ENCODE results near the gene ELOVL5. TPM values are rescaled to one million over a fixed set of nuclear protein-coding genes. Genes with fewer than 3 reads are reported as not detected.

The ELOVL5 gene
- polyA plus RNA-seq, 3 donors: 44.7 to 97.1 (median 69.5) TPM

DNA sequence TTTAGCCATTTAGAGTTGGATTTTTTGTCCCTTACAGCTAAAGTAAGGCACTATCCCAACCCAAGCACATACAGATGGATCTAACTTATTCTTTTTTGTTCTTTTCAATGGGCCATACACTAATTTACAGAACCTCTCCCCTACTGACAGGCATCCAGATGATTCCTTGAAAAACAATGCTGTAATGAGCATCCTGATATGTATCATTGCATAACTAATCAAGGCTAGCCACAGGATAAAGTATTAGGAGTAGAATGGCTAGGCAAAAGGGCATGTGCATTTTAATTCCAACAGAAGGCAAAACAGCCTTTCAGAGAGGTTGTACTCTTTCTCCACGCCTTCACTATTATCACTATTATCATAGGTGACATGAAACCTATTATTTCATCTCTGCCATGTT, 54.1 kb downstream of the ELOVL5 start:
- peaks cover 25 to 54% of the 10 kb centered on the region in 2 donors for H3K36me3 ChIP-seq (replicated peaks in 1 of 2; ENCODE audit: control insufficient read depth in 1 of 2, insufficient read depth in 2 of 2, low read length in 2 of 2)
- H3K4me3 ChIP-seq (replicated peaks in 1 of 3; ENCODE audit: low read depth in 2 of 3, low read length in 3 of 3): no peak overlapping the region
- peak overlapping the region in 1 of 2 donors; percentile 14 for H3K27ac ChIP-seq (ENCODE audit: low read depth in 1 of 2, low read length in 2 of 2)
- H3K4me3 Mint-ChIP-seq: no peak overlapping the region
- peaks cover 31% of the 10 kb centered on the region for H4K20me1 ChIP-seq (ENCODE audit: insufficient read depth, low read length)
- peaks cover 0 to 5% of the 10 kb centered on the region in 2 donors for H3K4me1 ChIP-seq (ENCODE audit: control insufficient read depth in 1 of 2, insufficient read depth in 2 of 2, low read length in 2 of 2)
- peaks cover 63% of the 10 kb centered on the region for H3K79me2 ChIP-seq (ENCODE audit: insufficient read depth, low read length)
- no peaks in the 10 kb centered on the region for H3K27me3 ChIP-seq (ENCODE audit: control insufficient read depth in 2 of 2, insufficient read depth in 2 of 2, low read length in 2 of 2)
- H3K4me1 Mint-ChIP-seq: peaks cover 39% of the 10 kb centered on the region
- H3K27ac Mint-ChIP-seq: peak overlapping the region in 1 of 7 donors; percentile 65
- peaks cover 41 to 46% of the 10 kb centered on the region in 2 donors for H3K36me3 Mint-ChIP-seq
- TF ChIP-seq, protein P1, sequence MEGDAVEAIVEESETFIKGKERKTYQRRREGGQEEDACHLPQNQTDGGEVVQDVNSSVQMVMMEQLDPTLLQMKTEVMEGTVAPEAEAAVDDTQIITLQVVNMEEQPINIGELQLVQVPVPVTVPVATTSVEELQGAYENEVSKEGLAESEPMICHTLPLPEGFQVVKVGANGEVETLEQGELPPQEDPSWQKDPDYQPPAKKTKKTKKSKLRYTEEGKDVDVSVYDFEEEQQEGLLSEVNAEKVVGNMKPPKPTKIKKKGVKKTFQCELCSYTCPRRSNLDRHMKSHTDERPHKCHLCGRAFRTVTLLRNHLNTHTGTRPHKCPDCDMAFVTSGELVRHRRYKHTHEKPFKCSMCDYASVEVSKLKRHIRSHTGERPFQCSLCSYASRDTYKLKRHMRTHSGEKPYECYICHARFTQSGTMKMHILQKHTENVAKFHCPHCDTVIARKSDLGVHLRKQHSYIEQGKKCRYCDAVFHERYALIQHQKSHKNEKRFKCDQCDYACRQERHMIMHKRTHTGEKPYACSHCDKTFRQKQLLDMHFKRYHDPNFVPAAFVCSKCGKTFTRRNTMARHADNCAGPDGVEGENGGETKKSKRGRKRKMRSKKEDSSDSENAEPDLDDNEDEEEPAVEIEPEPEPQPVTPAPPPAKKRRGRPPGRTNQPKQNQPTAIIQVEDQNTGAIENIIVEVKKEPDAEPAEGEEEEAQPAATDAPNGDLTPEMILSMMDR (IDR thresholded peaks at IDR 0.05): no peak
- DNase-seq: no peak
- H3K27me3 Mint-ChIP-seq (ENCODE audit: low read depth in 3 of 3): peaks cover 0 to 1% (median 0%) of the 10 kb centered on the region in 3 donors
- no CpG with 5 or more reads among the region's 1 CpG for WGBS (ENCODE audit: insufficient coverage)
- H3K9me3 ChIP-seq (replicated peaks in 1 of 2; ENCODE audit: control insufficient read depth in 1 of 2, insufficient read depth in 1 of 2, low read length in 2 of 2): no peaks in the 10 kb centered on the region
- H2AFZ ChIP-seq (ENCODE audit: insufficient read depth, low read depth, low read length, poor library complexity, severe bottlenecking): no peak overlapping the region
- no peak overlapping the region for H3K9ac ChIP-seq (ENCODE audit: insufficient read depth, low read length, poor library complexity, severe bottlenecking)
- intact Hi-C loops (cut with micrococcal nuclease): no loop called here
- no peaks in the 10 kb centered on the region for H3K9me3 Mint-ChIP-seq
- H3K4me2 ChIP-seq (replicated peaks; ENCODE audit: extremely low read depth, low read length, poor library complexity, severe bottlenecking): no peak overlapping the region

DNA sequence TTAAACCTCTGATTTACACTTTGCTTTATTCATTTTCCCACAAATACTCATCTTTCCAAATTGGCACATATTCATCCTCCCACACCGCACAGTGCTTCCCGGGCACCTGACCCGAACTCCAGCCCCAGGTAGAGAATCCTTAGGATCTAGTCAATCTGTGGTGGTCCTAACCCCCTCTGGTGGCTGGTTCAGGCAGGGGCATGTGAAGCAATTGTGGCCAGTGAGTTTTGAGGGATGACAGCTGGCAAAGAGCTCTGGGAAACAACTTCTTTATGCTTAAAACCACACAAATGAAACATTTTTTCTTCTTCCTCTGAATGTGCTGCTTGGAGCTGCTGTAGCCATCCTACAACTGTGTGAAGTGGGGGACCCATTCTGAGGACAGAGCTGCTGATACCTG, 54.7 kb downstream of the ELOVL5 start:
- H2AFZ ChIP-seq (ENCODE audit: insufficient read depth, low read depth, low read length, poor library complexity, severe bottlenecking): no peak overlapping the region
- TF ChIP-seq, protein P1 (IDR thresholded peaks at IDR 0.05): no peak
- H3K36me3 ChIP-seq (replicated peaks in 1 of 2; ENCODE audit: control insufficient read depth in 1 of 2, insufficient read depth in 2 of 2, low read length in 2 of 2): peaks cover 27 to 59% of the 10 kb centered on the region in 2 donors
- Mint-ChIP-seq H3K9me3 (no peaks in the 10 kb centered on the region), H3K4me1 (peaks cover 34% of the 10 kb centered on the region), H3K27me3 (ENCODE audit: low read depth in 3 of 3) (peaks cover 0 to 1% (median 0%) of the 10 kb centered on the region in 3 donors), H3K4me3 (no peak overlapping the region), H3K27ac (peak overlapping the region in 3 of 7 donors; percentile 1 to 47 (median 26)), H3K36me3 (peaks cover 44 to 51% of the 10 kb centered on the region in 2 donors)
- H3K9me3 ChIP-seq (replicated peaks in 1 of 2; ENCODE audit: control insufficient read depth in 1 of 2, insufficient read depth in 1 of 2, low read length in 2 of 2): no peaks in the 10 kb centered on the region
- no peak overlapping the region for H3K4me2 ChIP-seq (replicated peaks; ENCODE audit: extremely low read depth, low read length, poor library complexity, severe bottlenecking)
- no peaks in the 10 kb centered on the region for H3K27me3 ChIP-seq (ENCODE audit: control insufficient read depth in 2 of 2, insufficient read depth in 2 of 2, low read length in 2 of 2)
- intact Hi-C loops (cut with micrococcal nuclease): no loop called here
- H3K4me3 ChIP-seq (replicated peaks in 1 of 3; ENCODE audit: low read depth in 2 of 3, low read length in 3 of 3): no peak overlapping the region
- DNase-seq: no peak
- peaks cover 0 to under 1% of the 10 kb centered on the region in 2 donors for H3K4me1 ChIP-seq (ENCODE audit: control insufficient read depth in 1 of 2, insufficient read depth in 2 of 2, low read length in 2 of 2)
- H3K9ac ChIP-seq (ENCODE audit: insufficient read depth, low read length, poor library complexity, severe bottlenecking): no peak overlapping the region
- no CpG with 5 or more reads among the region's 3 CpGs for WGBS (ENCODE audit: insufficient coverage)
- H3K27ac ChIP-seq (ENCODE audit: low read depth in 1 of 2, low read length in 2 of 2): peak overlapping the region in 1 of 2 donors; percentile 14
- peaks cover 26% of the 10 kb centered on the region for H4K20me1 ChIP-seq (ENCODE audit: insufficient read depth, low read length)
- H3K79me2 ChIP-seq (ENCODE audit: insufficient read depth, low read length): peaks cover 58% of the 10 kb centered on the region

Measured in CD14-positive monocyte (primary cell).